Superior temporal gyrus (tissue), 1 donor: ENCODE data around the gene SLC2A8.

ENCODE experiments used
- DNase-seq: peaks from one replicate; pipeline ENCODE4 v3.0.0-alpha.2; 2016; ENCODE audit errors: extremely low spot score

The SLC2A8 gene

GRCh38 chr9:127457191-127457878 lies 60.4 kb downstream of the SLC2A8 start:
- no peak for DNase-seq
